ENCODE data around the gene GASK1B.

GASK1B gene

DNA sequence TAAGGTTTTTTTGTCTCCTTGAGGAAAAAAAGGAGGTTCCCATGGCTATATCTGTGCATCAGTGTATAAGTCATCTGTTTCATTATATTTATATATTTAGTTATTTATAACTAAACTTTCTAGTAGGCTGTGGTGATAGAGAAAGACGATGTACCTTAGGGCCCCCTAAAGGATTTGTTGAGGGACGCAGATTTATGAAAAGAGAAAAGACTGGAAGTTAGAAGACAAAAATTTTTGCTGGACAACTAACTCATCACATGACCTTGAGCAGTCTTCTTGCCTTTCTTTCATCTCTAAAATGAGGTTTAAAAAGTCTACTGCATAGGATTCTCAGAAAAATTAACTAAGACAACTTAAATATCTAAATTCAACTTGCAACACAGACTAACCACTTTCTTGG lies 6.1 kb downstream of the GASK1B start:
- no peaks in the 10 kb centered on the region for H3K36me3 ChIP-seq (ENCODE audit: insufficient read depth, low read length)
- H3K4me2 ChIP-seq (ENCODE audit: low read depth, low read length, poor library complexity, severe bottlenecking) = no peak overlapping the region
- no peak overlapping the region for H3K4me3 ChIP-seq (ENCODE audit: low read length, poor library complexity, severe bottlenecking)
- no peaks in the 10 kb centered on the region for H4K20me1 ChIP-seq (ENCODE audit: insufficient read depth, low read length, poor library complexity, severe bottlenecking)
- no peaks in the 10 kb centered on the region for H3K9me3 ChIP-seq (ENCODE audit: insufficient read depth, low read depth, low read length)
- no peaks in the 10 kb centered on the region for H3K9me2 ChIP-seq (replicated peaks; ENCODE audit: low read depth, low read length)
- no peak overlapping the region for H2AFZ ChIP-seq (ENCODE audit: low read length)
- H3K27me3 ChIP-seq (ENCODE audit: insufficient read depth, low read length, poor library complexity, severe bottlenecking) = peaks cover 29% of the 10 kb centered on the region
- TF ChIP-seq, protein P1, sequence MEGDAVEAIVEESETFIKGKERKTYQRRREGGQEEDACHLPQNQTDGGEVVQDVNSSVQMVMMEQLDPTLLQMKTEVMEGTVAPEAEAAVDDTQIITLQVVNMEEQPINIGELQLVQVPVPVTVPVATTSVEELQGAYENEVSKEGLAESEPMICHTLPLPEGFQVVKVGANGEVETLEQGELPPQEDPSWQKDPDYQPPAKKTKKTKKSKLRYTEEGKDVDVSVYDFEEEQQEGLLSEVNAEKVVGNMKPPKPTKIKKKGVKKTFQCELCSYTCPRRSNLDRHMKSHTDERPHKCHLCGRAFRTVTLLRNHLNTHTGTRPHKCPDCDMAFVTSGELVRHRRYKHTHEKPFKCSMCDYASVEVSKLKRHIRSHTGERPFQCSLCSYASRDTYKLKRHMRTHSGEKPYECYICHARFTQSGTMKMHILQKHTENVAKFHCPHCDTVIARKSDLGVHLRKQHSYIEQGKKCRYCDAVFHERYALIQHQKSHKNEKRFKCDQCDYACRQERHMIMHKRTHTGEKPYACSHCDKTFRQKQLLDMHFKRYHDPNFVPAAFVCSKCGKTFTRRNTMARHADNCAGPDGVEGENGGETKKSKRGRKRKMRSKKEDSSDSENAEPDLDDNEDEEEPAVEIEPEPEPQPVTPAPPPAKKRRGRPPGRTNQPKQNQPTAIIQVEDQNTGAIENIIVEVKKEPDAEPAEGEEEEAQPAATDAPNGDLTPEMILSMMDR (conservative IDR thresholded peaks at IDR 0.05; ENCODE audit: low read length) = no peak
- no peak for TF ChIP-seq EZH2phosphoT487 (IDR thresholded peaks at IDR 0.05; ENCODE audit: borderline replicate concordance)
- no peaks in the 10 kb centered on the region for H3F3A ChIP-seq (ENCODE audit: low read depth)
- no peak overlapping the region for H3K9ac ChIP-seq (ENCODE audit: low read depth, low read length, poor library complexity, severe bottlenecking)
- H3K79me2 ChIP-seq (ENCODE audit: insufficient read depth, low read length) = no peaks in the 10 kb centered on the region
- no peaks in the 10 kb centered on the region for H3K4me1 ChIP-seq (ENCODE audit: insufficient read depth, low read length, poor library complexity, severe bottlenecking)

DNA sequence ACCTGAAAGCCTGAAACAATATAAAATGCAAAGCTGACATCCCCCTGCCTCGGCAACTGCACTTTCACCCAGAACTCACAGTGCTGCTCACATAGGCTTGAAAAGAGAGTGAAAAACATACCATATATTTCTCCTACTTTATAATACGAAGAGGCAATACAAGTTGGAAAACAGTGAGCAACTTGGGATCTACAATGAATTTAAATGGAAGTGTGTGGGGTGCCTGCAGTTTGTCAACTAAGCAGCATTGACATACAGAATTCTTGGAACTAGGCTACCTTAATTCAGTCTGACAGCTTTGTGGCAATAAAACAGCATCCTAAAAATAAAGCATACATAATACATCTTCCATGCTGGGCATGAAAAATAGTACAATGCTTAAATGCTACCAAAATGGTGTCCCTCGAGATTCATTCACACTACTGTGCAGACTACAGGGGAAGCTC lies 8.0 kb downstream of the GASK1B start:
- Histone ChIP-seq H3K4me2 (ENCODE audit: low read depth, low read length, poor library complexity, severe bottlenecking) (no peak overlapping the region), H2AFZ (ENCODE audit: low read length) (no peak overlapping the region)

GRCh38 chr4:158163941-158164767 lies 8.7 kb downstream of the GASK1B start:
- H3K9me3 ChIP-seq (ENCODE audit: insufficient read depth, low read depth, low read length) = no peaks in the 10 kb centered on the region
- TF ChIP-seq EZH2phosphoT487 (IDR thresholded peaks at IDR 0.05; ENCODE audit: borderline replicate concordance) = no peak
- TF ChIP-seq, protein P1 (conservative IDR thresholded peaks at IDR 0.05; ENCODE audit: low read length) = no peak
- H3K4me2 ChIP-seq (ENCODE audit: low read depth, low read length, poor library complexity, severe bottlenecking) = no peak overlapping the region
- H4K20me1 ChIP-seq (ENCODE audit: insufficient read depth, low read length, poor library complexity, severe bottlenecking) = no peaks in the 10 kb centered on the region
- no peaks in the 10 kb centered on the region for H3K36me3 ChIP-seq (ENCODE audit: insufficient read depth, low read length)
- no peaks in the 10 kb centered on the region for H3K4me1 ChIP-seq (ENCODE audit: insufficient read depth, low read length, poor library complexity, severe bottlenecking)
- peaks cover 50% of the 10 kb centered on the region for H3K27me3 ChIP-seq (ENCODE audit: insufficient read depth, low read length, poor library complexity, severe bottlenecking)
- H3K4me3 ChIP-seq (ENCODE audit: low read length, poor library complexity, severe bottlenecking) = no peak overlapping the region
- no peaks in the 10 kb centered on the region for H3K9me2 ChIP-seq (replicated peaks; ENCODE audit: low read depth, low read length)
- no peak overlapping the region for H2AFZ ChIP-seq (ENCODE audit: low read length)
- no peaks in the 10 kb centered on the region for H3F3A ChIP-seq (ENCODE audit: low read depth)
- no peaks in the 10 kb centered on the region for H3K79me2 ChIP-seq (ENCODE audit: insufficient read depth, low read length)
- no peak overlapping the region for H3K9ac ChIP-seq (ENCODE audit: low read depth, low read length, poor library complexity, severe bottlenecking)

More for the DNA sequence above, 8.0 kb downstream of the GASK1B start:
- Histone ChIP-seq H3F3A (ENCODE audit: low read depth) (no peaks in the 10 kb centered on the region), H3K79me2 (ENCODE audit: insufficient read depth, low read length) (no peaks in the 10 kb centered on the region), H3K9ac (ENCODE audit: low read depth, low read length, poor library complexity, severe bottlenecking) (no peak overlapping the region), H3K4me1 (ENCODE audit: insufficient read depth, low read length, poor library complexity, severe bottlenecking) (no peaks in the 10 kb centered on the region), H3K9me3 (ENCODE audit: insufficient read depth, low read depth, low read length) (no peaks in the 10 kb centered on the region), H3K9me2 (replicated peaks; ENCODE audit: low read depth, low read length) (no peaks in the 10 kb centered on the region), H3K4me3 (ENCODE audit: low read length, poor library complexity, severe bottlenecking) (no peak overlapping the region), H3K27me3 (ENCODE audit: insufficient read depth, low read length, poor library complexity, severe bottlenecking) (peaks cover 44% of the 10 kb centered on the region), H4K20me1 (ENCODE audit: insufficient read depth, low read length, poor library complexity, severe bottlenecking) (no peaks in the 10 kb centered on the region), H3K36me3 (ENCODE audit: insufficient read depth, low read length) (no peaks in the 10 kb centered on the region)
- no peak for TF ChIP-seq EZH2phosphoT487 (IDR thresholded peaks at IDR 0.05; ENCODE audit: borderline replicate concordance)
- TF ChIP-seq, protein P1 (conservative IDR thresholded peaks at IDR 0.05; ENCODE audit: low read length) = no peak

Measured in Loucy (cell line).